Mononuclear cell (primary cell): ENCODE measurements around the gene PGLYRP4. TPM values are rescaled to one million over a fixed set of nuclear protein-coding genes. Genes with fewer than 3 reads are reported as not detected.
A peak's percentile ranks its signal among the peaks of the same experiment; 100 is the strongest.

Source experiments
- H3K27me3 ChIP-seq: 2 replicates; pipeline ENCODE4 v1.6.0; 2011; ENCODE audit warnings: low read length, control low read depth; ENCODE audit not compliant: insufficient read depth
- H3K4me1 ChIP-seq: 2 replicates; pipeline ENCODE4 v1.5.1; 2011; ENCODE audit warnings: mild to moderate bottlenecking, low read length, control low read depth; ENCODE audit not compliant: insufficient read depth
- H3K4me3 ChIP-seq: 2 replicates; pipeline ENCODE4 v1.5.1; 2011; ENCODE audit warnings: mild to moderate bottlenecking, low read length, moderate library complexity
- H3K9me3 ChIP-seq: 2 replicates; pipeline ENCODE4 v1.5.1; 2011; ENCODE audit warnings: low read depth, mild to moderate bottlenecking, control low read depth, low read length
- total RNA-seq: library from RNA; depleted of rRNA; stranded (reverse); fragments of >200 nt; gene quantifications from one replicate; pipeline ENCODE4 v1.2.3, GENCODE V29; 2012

PGLYRP4 gene
- total RNA-seq, 1 donor = not detected

GRCh38 chr1:153389401-153389800 lies 40.8 kb upstream of the PGLYRP4 start:
- Histone ChIP-seq H3K4me1 (peaks cover 87% of the 10 kb centered on the region), H3K27me3 (no peaks in the 10 kb centered on the region), H3K4me3 (peak overlapping the region; percentile 79), H3K9me3 (no peaks in the 10 kb centered on the region)

- Histone ChIP-seq H3K27me3 (no peaks in the 10 kb centered on the region), H3K4me1 (peaks cover 79% of the 10 kb centered on the region), H3K9me3 (peaks cover under 1% of the 10 kb centered on the region), H3K4me3 (no peak overlapping the region)
Measured at GRCh38 chr1:153387785-153388184, 39.1 kb upstream of the PGLYRP4 start.

GRCh38 chr1:153387001-153387400 lies 38.4 kb upstream of the PGLYRP4 start:
- Histone ChIP-seq H3K9me3 (peaks cover 9% of the 10 kb centered on the region), H3K4me3 (no peak overlapping the region), H3K27me3 (peaks cover 4% of the 10 kb centered on the region), H3K4me1 (peaks cover 71% of the 10 kb centered on the region)

GRCh38 chr1:153386500-153386901 lies 37.9 kb upstream of the PGLYRP4 start:
- H3K4me3 ChIP-seq = no peak overlapping the region

GRCh38 chr1:153384958-153385580 lies 36.4 kb upstream of the PGLYRP4 start:
- Histone ChIP-seq H3K4me3 (no peak overlapping the region), H3K27me3 (peaks cover 4% of the 10 kb centered on the region), H3K4me1 (peaks cover 58% of the 10 kb centered on the region), H3K9me3 (peaks cover 17% of the 10 kb centered on the region)

More at GRCh38 chr1:153386500-153386901, 37.9 kb upstream of the PGLYRP4 start:
- Histone ChIP-seq H3K9me3 (peaks cover 14% of the 10 kb centered on the region), H3K27me3 (peaks cover 4% of the 10 kb centered on the region), H3K4me1 (peaks cover 66% of the 10 kb centered on the region)

GRCh38 chr1:153380711-153381110 lies 32.1 kb upstream of the PGLYRP4 start:
- H3K4me1 ChIP-seq = peaks cover 53% of the 10 kb centered on the region
- peaks cover 17% of the 10 kb centered on the region for H3K9me3 ChIP-seq
- H3K27me3 ChIP-seq = peaks cover 4% of the 10 kb centered on the region
- no peak overlapping the region for H3K4me3 ChIP-seq

- peaks cover 4% of the 10 kb centered on the region for H3K27me3 ChIP-seq
- H3K4me1 ChIP-seq = peaks cover 53% of the 10 kb centered on the region
- H3K4me3 ChIP-seq = no peak overlapping the region
Measured at GRCh38 chr1:153379591-153379990, 30.9 kb upstream of the PGLYRP4 start.

GRCh38 chr1:153375511-153375910 lies 26.9 kb upstream of the PGLYRP4 start, which contains the start of gene S100A12:
TSS of gene S100A12 (minus strand) at chr1:153375621. CDS start at chr1:153374592, 1,029 bp downstream.
- Histone ChIP-seq H3K4me3 (peak within 1 kb of the TSS; percentile 12), H3K4me1 (peaks cover 84% of the 10 kb centered on the region), H3K9me3 (no peaks in the 10 kb centered on the region), H3K27me3 (no peaks in the 10 kb centered on the region)

More at GRCh38 chr1:153379591-153379990, 30.9 kb upstream of the PGLYRP4 start:
- peaks cover 17% of the 10 kb centered on the region for H3K9me3 ChIP-seq

- no peaks in the 10 kb centered on the region for H3K9me3 ChIP-seq
- no peaks in the 10 kb centered on the region for H3K27me3 ChIP-seq
- peak overlapping the region; percentile 12 for H3K4me3 ChIP-seq
- H3K4me1 ChIP-seq = peaks cover 98% of the 10 kb centered on the region
Measured at GRCh38 chr1:153374071-153374470, 25.4 kb upstream of the PGLYRP4 start.

- no peaks in the 10 kb centered on the region for H3K9me3 ChIP-seq
- H3K4me1 ChIP-seq = peaks cover 98% of the 10 kb centered on the region
- H3K27me3 ChIP-seq = no peaks in the 10 kb centered on the region
- H3K4me3 ChIP-seq = no peak overlapping the region
Measured at GRCh38 chr1:153372571-153372970, 23.9 kb upstream of the PGLYRP4 start.

GRCh38 chr1:153371231-153371630 lies 22.6 kb upstream of the PGLYRP4 start:
- Histone ChIP-seq H3K27me3 (no peaks in the 10 kb centered on the region), H3K9me3 (no peaks in the 10 kb centered on the region), H3K4me3 (no peak overlapping the region), H3K4me1 (peaks cover 96% of the 10 kb centered on the region)

GRCh38 chr1:153370146-153370545 lies 21.5 kb upstream of the PGLYRP4 start:
- no peaks in the 10 kb centered on the region for H3K27me3 ChIP-seq
- H3K4me3 ChIP-seq = no peak overlapping the region
- peaks cover 96% of the 10 kb centered on the region for H3K4me1 ChIP-seq
- no peaks in the 10 kb centered on the region for H3K9me3 ChIP-seq

GRCh38 chr1:153368495-153368894 lies 19.9 kb upstream of the PGLYRP4 start:
- no peaks in the 10 kb centered on the region for H3K9me3 ChIP-seq
- no peaks in the 10 kb centered on the region for H3K27me3 ChIP-seq
- no peak overlapping the region for H3K4me3 ChIP-seq
- H3K4me1 ChIP-seq = peaks cover 96% of the 10 kb centered on the region

GRCh38 chr1:153367090-153367489 lies 18.4 kb upstream of the PGLYRP4 start:
- H3K27me3 ChIP-seq = no peaks in the 10 kb centered on the region
- peaks cover 95% of the 10 kb centered on the region for H3K4me1 ChIP-seq
- no peaks in the 10 kb centered on the region for H3K9me3 ChIP-seq
- no peak overlapping the region for H3K4me3 ChIP-seq

- Histone ChIP-seq H3K9me3 (no peaks in the 10 kb centered on the region), H3K4me3 (no peak overlapping the region), H3K4me1 (peaks cover 91% of the 10 kb centered on the region), H3K27me3 (no peaks in the 10 kb centered on the region)
Measured at GRCh38 chr1:153366261-153366660, 17.6 kb upstream of the PGLYRP4 start.

- H3K4me3 ChIP-seq = no peak overlapping the region
- peaks cover 88% of the 10 kb centered on the region for H3K4me1 ChIP-seq
- H3K9me3 ChIP-seq = no peaks in the 10 kb centered on the region
- no peaks in the 10 kb centered on the region for H3K27me3 ChIP-seq
Measured at GRCh38 chr1:153365696-153366095, 17.1 kb upstream of the PGLYRP4 start.
